CD14-positive monocyte (primary cell): Measurements from ENCODE around the gene P4HB. TPM values are rescaled to one million over a fixed set of nuclear protein-coding genes. Genes with fewer than 3 reads are reported as not detected.

Experiments used
- DNase-seq, 3 donors: peaks; one replicate each; pipeline ENCODE4 v3.0.0-alpha.2; 2011 to 2022
- H2AFZ ChIP-seq: 2 replicates; pipeline ENCODE4 v1.6.0; 2012; ENCODE audit warnings: mild to moderate bottlenecking, low read depth, low read length, inconsistent platforms; ENCODE audit not compliant: insufficient read depth, poor library complexity, severe bottlenecking
- H3K27ac ChIP-seq, 2 donors: 1 replicate in 1 of 2; 2 replicates in 1 of 2; pipeline ENCODE4 v1.5.1; 2012 to 2013; ENCODE audit warnings: low read length in 2 of 2, control low read depth in 1 of 2, inconsistent platforms in 1 of 2, low read depth in 1 of 2, mild to moderate bottlenecking in 1 of 2
- H3K27me3 ChIP-seq, 2 donors: one replicate each; pipeline versions ENCODE4 v1.6.0 to v1.6.1; 2011 to 2013; ENCODE audit warnings: low read length in 2 of 2; ENCODE audit not compliant: control insufficient read depth in 2 of 2, insufficient read depth in 2 of 2
- H3K36me3 ChIP-seq, 2 donors: replicated peaks in 1 of 2; 1 replicate in 1 of 2; 2 replicates in 1 of 2; pipeline versions ENCODE4 v1.5.1 to v1.6.1; 2012 to 2013; ENCODE audit warnings: low read length in 2 of 2, control low read depth in 1 of 2, inconsistent platforms in 1 of 2, mild to moderate bottlenecking in 1 of 2; ENCODE audit not compliant: insufficient read depth in 2 of 2, control insufficient read depth in 1 of 2
- H3K4me1 ChIP-seq, 2 donors: 1 replicate in 1 of 2; 2 replicates in 1 of 2; pipeline versions ENCODE4 v1.5.1 to v1.6.1; 2012 to 2013; ENCODE audit warnings: low read length in 2 of 2, control low read depth in 1 of 2, inconsistent platforms in 1 of 2, mild to moderate bottlenecking in 1 of 2, moderate library complexity in 1 of 2; ENCODE audit not compliant: insufficient read depth in 2 of 2, control insufficient read depth in 1 of 2
- H3K4me2 ChIP-seq: replicated peaks from 2 replicates; pipeline ENCODE3; 2012; ENCODE audit warnings: low read length, moderate library complexity, mild to moderate bottlenecking; ENCODE audit not compliant: poor library complexity, severe bottlenecking; ENCODE audit errors: extremely low read depth
- H3K4me3 ChIP-seq, 3 experiments: fragments of 200-600 bp in 1 of 3; sonication (generic) in 1 of 3; replicated peaks in 1 of 3; 1 replicate in 2 of 3; 2 replicates in 1 of 3; pipeline ENCODE4 v1.5.1; 2011 to 2013; ENCODE audit warnings: low read length in 3 of 3, mild to moderate bottlenecking in 3 of 3, control low read depth in 2 of 3, low read depth in 2 of 3, inconsistent platforms in 1 of 3, moderate library complexity in 1 of 3
- H3K79me2 ChIP-seq: 2 replicates; pipeline ENCODE4 v1.6.0; 2012; ENCODE audit warnings: mild to moderate bottlenecking, control low read depth, inconsistent platforms, low read length, moderate library complexity; ENCODE audit not compliant: insufficient read depth
- H3K9ac ChIP-seq: 2 replicates; pipeline ENCODE4 v1.6.0; 2017; ENCODE audit warnings: low read length, mild to moderate bottlenecking; ENCODE audit not compliant: insufficient read depth, poor library complexity, severe bottlenecking
- H3K9me3 ChIP-seq, 2 donors: replicated peaks in 1 of 2; 1 replicate in 1 of 2; 2 replicates in 1 of 2; pipeline versions ENCODE4 v1.5.1 to v1.6.1; 2012 to 2013; ENCODE audit warnings: low read length in 2 of 2, control low read depth in 1 of 2; ENCODE audit not compliant: control insufficient read depth in 1 of 2, insufficient read depth in 1 of 2
- H4K20me1 ChIP-seq: 2 replicates; pipeline ENCODE4 v1.6.0; 2012; ENCODE audit warnings: mild to moderate bottlenecking, low read length, control low read depth, moderate library complexity; ENCODE audit not compliant: insufficient read depth
- H3K27ac Mint-ChIP-seq, 7 donors: one replicate each; pipeline ENCODE4 v1.8.0; 2020; ENCODE audit warnings: mild to moderate bottlenecking in 7 of 7, mixed read lengths in 7 of 7, moderate library complexity in 6 of 7, inconsistent platforms in 2 of 7
- H3K27me3 Mint-ChIP-seq, 3 donors: one replicate each; pipeline ENCODE4 v1.8.0; 2021 to 2022; ENCODE audit warnings: low read depth in 3 of 3, mild to moderate bottlenecking in 3 of 3, mixed read lengths in 3 of 3, moderate library complexity in 3 of 3, inconsistent platforms in 1 of 3
- H3K36me3 Mint-ChIP-seq, 2 donors: one replicate each; pipeline ENCODE4 v1.8.0; 2020; ENCODE audit warnings: mixed read lengths in 2 of 2, inconsistent platforms in 1 of 2, mild to moderate bottlenecking in 1 of 2
- H3K4me1 Mint-ChIP-seq: one replicate; pipeline ENCODE4 v1.8.0; 2020; ENCODE audit warnings: mild to moderate bottlenecking, mixed read lengths
- H3K4me3 Mint-ChIP-seq, 2 donors: one replicate each; pipeline ENCODE4 v1.8.0; 2020; ENCODE audit warnings: mild to moderate bottlenecking in 2 of 2, mixed read lengths in 2 of 2, moderate library complexity in 1 of 2
- H3K9me3 Mint-ChIP-seq, 7 donors: one replicate each; pipeline ENCODE4 v1.8.0; 2020 to 2022; ENCODE audit warnings: mixed read lengths in 7 of 7, mild to moderate bottlenecking in 6 of 7, moderate library complexity in 6 of 7, inconsistent platforms in 2 of 7
- WGBS: methylation state at CpG from one replicate; pipeline ENCODE4 v1.1.5; 2013; ENCODE audit warnings: missing lambda C conversion rate; ENCODE audit not compliant: insufficient coverage; 5-methylcytosine and 5-hydroxymethylcytosine counted together
- intact Hi-C, 2 donors: fragments of 100-400 bp; cut with micrococcal nuclease; formaldehyde crosslinking; loops; one replicate each; pipeline versions ENCODE4 v1.15.0 to v1.15.1; 2023
- polyA plus RNA-seq, 3 donors: library from polyadenylated mRNA; depleted of rRNA in 1 of 3; unstranded in 2 of 3; stranded (reverse) in 1 of 3; fragments of 300-500 nt in 2 of 3; fragments of >200 nt in 1 of 3; fragmentation: Illumina TruSeq in 2 of 3; gene quantifications; 1 replicate in 2 of 3; 2 replicates in 1 of 3; pipeline ENCODE4 v1.2.3, GENCODE V29; 2012 to 2021
- TF ChIP-seq, protein P1 (sequence below): fragments of 200-600 bp; IDR thresholded peaks from one replicate; pipeline ENCODE4 v1.8.0; 2022; ENCODE audit warnings: antibody characterized with exemption, mild to moderate bottlenecking

Gene P4HB
- polyA plus RNA-seq, 3 donors = 108 to 297 (median 291) TPM

DNA sequence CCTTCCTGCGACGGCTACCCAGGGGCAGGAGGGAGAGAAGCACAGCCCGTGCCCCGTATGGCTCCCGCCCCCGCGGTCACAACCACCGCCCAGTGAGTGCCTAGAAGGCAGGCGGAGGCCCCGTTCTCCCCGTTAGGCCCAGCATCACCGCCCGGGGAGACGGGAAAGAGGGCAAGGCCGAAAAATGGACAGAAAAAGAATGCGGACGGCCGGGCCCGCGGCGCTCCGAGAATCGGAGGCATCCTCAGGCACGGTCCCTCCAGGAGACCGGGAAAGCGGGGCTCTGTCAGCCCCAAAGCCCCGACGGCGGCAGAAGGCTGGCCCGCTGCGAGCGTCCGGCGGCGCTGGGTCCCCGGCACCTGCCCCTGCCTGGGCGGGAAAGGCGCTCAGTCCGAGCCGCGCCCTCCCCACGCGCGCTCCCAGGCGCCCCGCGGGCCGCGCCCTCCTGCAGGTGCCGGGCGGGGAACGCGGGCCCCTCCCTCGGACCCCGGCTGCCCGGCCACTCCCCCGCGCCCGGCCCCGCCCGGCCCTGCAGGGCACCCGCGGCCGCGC lies 27.7 kb downstream of the P4HB start:
- H3K9me3 ChIP-seq = no peaks in the 10 kb centered on the region
- peak overlapping the region; percentile 76 to 84 (median 83) for H3K4me3 ChIP-seq
- H3K27ac ChIP-seq = peak overlapping the region; percentile 88 to 90
- H3K4me1 ChIP-seq = peaks cover 49 to 60% of the 10 kb centered on the region in 2 donors
- no peaks in the 10 kb centered on the region for H3K36me3 ChIP-seq
- no peak for DNase-seq
- peaks cover 75% of the 10 kb centered on the region for H3K79me2 ChIP-seq
- Mint-ChIP-seq H3K27me3 (peaks cover 0 to 1% (median 0%) of the 10 kb centered on the region in 3 donors), H3K36me3 (peaks cover 0 to 4% of the 10 kb centered on the region in 2 donors), H3K27ac (peak overlapping the region; percentile 90 to 99 (median 96)), H3K4me1 (peaks cover 46% of the 10 kb centered on the region), H3K4me3 (peak overlapping the region; percentile 90 to 92), H3K9me3 (peaks cover 0 to 2% (median 0%) of the 10 kb centered on the region in 7 donors)
- WGBS = under 1% methylated on average over 65 of the region's 65 CpGs
- peak overlapping the region; percentile 94 for H3K4me2 ChIP-seq
- TF ChIP-seq, protein P1, sequence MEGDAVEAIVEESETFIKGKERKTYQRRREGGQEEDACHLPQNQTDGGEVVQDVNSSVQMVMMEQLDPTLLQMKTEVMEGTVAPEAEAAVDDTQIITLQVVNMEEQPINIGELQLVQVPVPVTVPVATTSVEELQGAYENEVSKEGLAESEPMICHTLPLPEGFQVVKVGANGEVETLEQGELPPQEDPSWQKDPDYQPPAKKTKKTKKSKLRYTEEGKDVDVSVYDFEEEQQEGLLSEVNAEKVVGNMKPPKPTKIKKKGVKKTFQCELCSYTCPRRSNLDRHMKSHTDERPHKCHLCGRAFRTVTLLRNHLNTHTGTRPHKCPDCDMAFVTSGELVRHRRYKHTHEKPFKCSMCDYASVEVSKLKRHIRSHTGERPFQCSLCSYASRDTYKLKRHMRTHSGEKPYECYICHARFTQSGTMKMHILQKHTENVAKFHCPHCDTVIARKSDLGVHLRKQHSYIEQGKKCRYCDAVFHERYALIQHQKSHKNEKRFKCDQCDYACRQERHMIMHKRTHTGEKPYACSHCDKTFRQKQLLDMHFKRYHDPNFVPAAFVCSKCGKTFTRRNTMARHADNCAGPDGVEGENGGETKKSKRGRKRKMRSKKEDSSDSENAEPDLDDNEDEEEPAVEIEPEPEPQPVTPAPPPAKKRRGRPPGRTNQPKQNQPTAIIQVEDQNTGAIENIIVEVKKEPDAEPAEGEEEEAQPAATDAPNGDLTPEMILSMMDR = no peak
- H4K20me1 ChIP-seq = no peaks in the 10 kb centered on the region
- H3K27me3 ChIP-seq = no peaks in the 10 kb centered on the region
- H3K9ac ChIP-seq = peak overlapping the region; percentile 86
- peak overlapping the region; percentile 74 for H2AFZ ChIP-seq
- intact Hi-C loops = loop anchor here (2.0 to 5.0 kb wide), 3 partner anchors 28 to 40 kb away; partner anchors contain the start of genes ARHGDIA (in 2 of the 2) and P4HB (in 1 of the 2)

DNA sequence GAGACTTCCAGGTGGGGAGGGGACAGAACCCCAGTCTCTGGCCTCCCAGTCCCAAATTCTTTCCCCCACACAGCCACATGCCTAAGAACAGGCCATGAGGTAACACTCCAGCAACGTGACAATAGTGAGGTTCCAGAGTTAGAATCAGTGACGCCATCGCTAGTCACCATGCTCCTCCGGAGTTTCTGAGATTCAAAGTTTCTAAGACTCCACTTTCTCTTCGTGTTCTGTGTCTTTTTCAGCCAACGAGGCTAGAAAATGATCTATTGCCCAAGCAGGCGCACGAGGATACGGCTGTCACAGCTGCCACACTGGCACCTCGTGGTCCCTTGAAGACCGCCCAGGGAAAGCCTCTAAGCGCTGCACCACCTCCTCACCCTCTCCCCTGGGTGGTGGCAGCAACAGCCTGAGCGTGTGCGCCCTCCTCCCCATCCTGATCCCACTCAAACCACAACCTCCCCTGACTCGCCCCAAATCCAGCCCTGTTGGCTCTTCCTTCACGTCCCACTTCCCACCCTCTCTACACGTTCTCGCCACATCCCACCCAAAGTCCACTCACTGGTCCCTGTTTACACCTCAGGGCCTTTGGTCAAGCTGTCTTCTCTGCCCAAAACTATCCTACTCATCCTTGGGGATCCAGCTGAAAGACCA lies 28.3 kb downstream of the P4HB start:
- WGBS = 6% methylated on average over 18 of the region's 18 CpGs

More for the DNA sequence above, 28.3 kb downstream of the P4HB start:
- Histone ChIP-seq H3K27ac (peak overlapping the region; percentile 88 to 90), H3K79me2 (peaks cover 75% of the 10 kb centered on the region), H3K36me3 (no peaks in the 10 kb centered on the region), H3K9ac (peak overlapping the region; percentile 86), H3K27me3 (no peaks in the 10 kb centered on the region), H3K4me3 (peak overlapping the region; percentile 76 to 84 (median 83)), H2AFZ (peak overlapping the region; percentile 74), H4K20me1 (no peaks in the 10 kb centered on the region), H3K4me1 (peaks cover 43 to 54% of the 10 kb centered on the region in 2 donors), H3K4me2 (peak overlapping the region; percentile 94), H3K9me3 (no peaks in the 10 kb centered on the region)
- H3K36me3 Mint-ChIP-seq = peaks cover 0 to 4% of the 10 kb centered on the region in 2 donors
- peaks cover 41% of the 10 kb centered on the region for H3K4me1 Mint-ChIP-seq
- peaks cover 0 to 2% (median 0%) of the 10 kb centered on the region in 7 donors for H3K9me3 Mint-ChIP-seq
- peaks cover 0 to 1% (median 0%) of the 10 kb centered on the region in 3 donors for H3K27me3 Mint-ChIP-seq
- TF ChIP-seq, protein P1 = no peak
- peak overlapping the region; percentile 90 to 99 (median 96) for H3K27ac Mint-ChIP-seq
- peak overlapping the region; percentile 90 to 92 for H3K4me3 Mint-ChIP-seq
- peak; percentile 78 to 92 (median 81) for DNase-seq
- intact Hi-C loops = loop anchor here (2.0 to 5.0 kb wide), 3 partner anchors 29 to 40 kb away; partner anchors contain the start of genes ARHGDIA (in 2 of the 2) and P4HB (in 1 of the 2)
